ENCODE data around the gene KLF11.

DNA sequence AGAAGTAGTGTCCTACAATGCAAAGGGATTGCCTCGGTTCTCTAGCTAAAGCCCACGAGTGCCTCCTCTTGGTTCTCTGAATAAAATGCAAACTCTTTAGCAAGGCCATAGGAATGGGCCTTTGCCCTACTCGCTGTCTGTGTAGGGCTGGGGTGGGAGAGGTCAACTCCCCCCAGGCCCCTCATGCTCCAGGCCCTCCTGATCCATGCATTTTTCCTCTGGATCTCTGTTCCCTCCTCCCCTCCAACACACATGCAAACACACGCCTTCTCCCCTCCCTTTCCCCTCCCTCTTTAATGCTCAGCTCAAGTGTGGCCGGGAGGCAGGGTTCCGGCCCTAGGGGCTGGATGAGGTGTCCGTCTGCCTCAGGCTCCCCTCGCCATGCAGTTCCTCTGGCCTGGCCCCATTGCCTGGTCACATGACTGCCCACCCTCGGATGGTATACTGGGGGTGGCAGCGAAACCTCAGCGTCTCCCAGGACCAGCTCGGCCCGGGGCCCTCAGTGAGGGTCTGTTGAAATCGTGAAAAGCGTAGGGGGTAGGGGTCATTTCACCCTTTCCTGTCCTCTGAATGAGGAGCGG lies 14.9 kb upstream of the KLF11 start:
- TF ChIP-seq CTCF (IDR thresholded peaks at IDR 0.05) (no peak), REST (IDR thresholded peaks at IDR 0.05; ENCODE audit: low read depth, low read length) (no peak), RXRA (IDR thresholded peaks at IDR 0.05; ENCODE audit: borderline replicate concordance, low read depth) (no peak), PBX3 (IDR thresholded peaks at IDR 0.05) (no peak), EP300 (IDR thresholded peaks at IDR 0.05; ENCODE audit: borderline replicate concordance in 1 of 2, low read depth in 1 of 2, low read length in 1 of 2) (no peak), NFIC (IDR thresholded peaks at IDR 0.05; ENCODE audit: borderline replicate concordance) (no peak), POLR2AphosphoS5 (IDR thresholded peaks at IDR 0.05; ENCODE audit: low read depth, low read length) (no peak), RFX5 (IDR thresholded peaks at IDR 0.05; ENCODE audit: low read length) (no peak), ELF1 (IDR thresholded peaks at IDR 0.05) (no peak)
